ENCODE data around the gene BBS10. TPM values are rescaled to one million over a fixed set of nuclear protein-coding genes. Genes with fewer than 3 reads are reported as not detected.

Gene BBS10
- total RNA-seq, 4 donors from 2014 or later: 7.8 to 14.0 (median 9.6) TPM

DNA sequence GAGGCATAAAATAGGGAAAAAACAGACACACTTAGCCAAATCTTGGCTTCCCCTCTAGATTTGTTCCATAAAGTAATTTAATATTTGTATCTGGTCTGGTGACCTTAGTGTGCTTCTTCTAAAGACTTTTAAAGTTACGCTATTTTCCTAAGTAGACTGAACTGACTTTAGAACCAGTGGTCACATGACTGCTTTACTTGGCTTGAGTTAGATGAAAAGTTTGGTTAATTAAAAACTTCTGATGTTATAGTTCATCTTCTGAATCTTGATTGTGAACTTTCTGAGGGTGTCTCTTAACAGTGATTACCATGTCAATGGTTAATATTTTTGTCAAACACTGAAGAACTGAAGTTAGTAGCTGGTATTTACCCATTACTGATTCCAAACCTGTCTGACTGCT lies 2.6 kb downstream of the BBS10 start:
- TF ChIP-seq, protein P1, sequence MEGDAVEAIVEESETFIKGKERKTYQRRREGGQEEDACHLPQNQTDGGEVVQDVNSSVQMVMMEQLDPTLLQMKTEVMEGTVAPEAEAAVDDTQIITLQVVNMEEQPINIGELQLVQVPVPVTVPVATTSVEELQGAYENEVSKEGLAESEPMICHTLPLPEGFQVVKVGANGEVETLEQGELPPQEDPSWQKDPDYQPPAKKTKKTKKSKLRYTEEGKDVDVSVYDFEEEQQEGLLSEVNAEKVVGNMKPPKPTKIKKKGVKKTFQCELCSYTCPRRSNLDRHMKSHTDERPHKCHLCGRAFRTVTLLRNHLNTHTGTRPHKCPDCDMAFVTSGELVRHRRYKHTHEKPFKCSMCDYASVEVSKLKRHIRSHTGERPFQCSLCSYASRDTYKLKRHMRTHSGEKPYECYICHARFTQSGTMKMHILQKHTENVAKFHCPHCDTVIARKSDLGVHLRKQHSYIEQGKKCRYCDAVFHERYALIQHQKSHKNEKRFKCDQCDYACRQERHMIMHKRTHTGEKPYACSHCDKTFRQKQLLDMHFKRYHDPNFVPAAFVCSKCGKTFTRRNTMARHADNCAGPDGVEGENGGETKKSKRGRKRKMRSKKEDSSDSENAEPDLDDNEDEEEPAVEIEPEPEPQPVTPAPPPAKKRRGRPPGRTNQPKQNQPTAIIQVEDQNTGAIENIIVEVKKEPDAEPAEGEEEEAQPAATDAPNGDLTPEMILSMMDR (IDR thresholded peaks at IDR 0.05): no peak
- no peak for TF ChIP-seq POLR2A (IDR thresholded peaks at IDR 0.05)
- DNase-seq (ENCODE audit: low spot score in 2 of 2): no peak
- intact Hi-C loops (cut with DNase I; ENCODE audit: low total_unique reads): no loop called here
- no peak overlapping the region for H3K4me3 ChIP-seq (ENCODE audit: low read depth, poor library complexity, severe bottlenecking)
- 73 to 80% methylated on average over 1 of the region's 1 CpG for WGBS, 2 donors

DNA sequence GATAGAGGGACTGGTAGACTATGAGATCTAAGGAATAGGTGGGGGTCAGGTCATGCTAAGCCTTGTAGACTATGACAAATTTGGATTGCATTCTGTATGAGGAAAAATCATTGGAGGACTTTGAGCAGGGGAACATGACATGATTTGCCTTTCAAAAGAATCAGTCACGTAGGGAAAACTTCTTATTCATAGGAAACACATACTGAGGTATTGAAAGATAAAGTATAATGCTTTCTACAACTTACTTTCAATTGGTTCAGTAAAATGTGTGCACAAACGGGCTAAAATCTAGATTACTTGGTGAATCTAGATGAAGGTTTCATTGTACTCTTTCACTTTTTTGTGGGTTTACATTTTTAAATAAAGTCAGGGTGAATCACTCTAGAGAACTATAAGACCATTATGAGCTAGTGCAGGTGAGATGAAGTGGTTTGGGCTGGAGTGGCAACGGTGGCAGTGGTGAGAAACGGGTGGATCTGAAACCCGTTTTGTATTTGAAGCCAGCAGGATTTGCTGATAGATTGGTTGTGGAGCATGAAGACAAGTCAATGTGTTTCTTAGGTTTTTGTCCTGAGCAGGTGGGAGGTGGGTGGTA lies 6.7 kb downstream of the BBS10 start:
- WGBS, 2 donors: 76% methylated on average over 5 of the region's 5 CpGs
- no peak overlapping the region for H3K4me3 ChIP-seq (ENCODE audit: low read depth, poor library complexity, severe bottlenecking)
- TF ChIP-seq, protein P1 (IDR thresholded peaks at IDR 0.05): no peak
- no peak for TF ChIP-seq POLR2A (IDR thresholded peaks at IDR 0.05)
- DNase-seq (ENCODE audit: low spot score in 2 of 2): no peak
- intact Hi-C loops (cut with DNase I; ENCODE audit: low total_unique reads): no loop called here

DNA sequence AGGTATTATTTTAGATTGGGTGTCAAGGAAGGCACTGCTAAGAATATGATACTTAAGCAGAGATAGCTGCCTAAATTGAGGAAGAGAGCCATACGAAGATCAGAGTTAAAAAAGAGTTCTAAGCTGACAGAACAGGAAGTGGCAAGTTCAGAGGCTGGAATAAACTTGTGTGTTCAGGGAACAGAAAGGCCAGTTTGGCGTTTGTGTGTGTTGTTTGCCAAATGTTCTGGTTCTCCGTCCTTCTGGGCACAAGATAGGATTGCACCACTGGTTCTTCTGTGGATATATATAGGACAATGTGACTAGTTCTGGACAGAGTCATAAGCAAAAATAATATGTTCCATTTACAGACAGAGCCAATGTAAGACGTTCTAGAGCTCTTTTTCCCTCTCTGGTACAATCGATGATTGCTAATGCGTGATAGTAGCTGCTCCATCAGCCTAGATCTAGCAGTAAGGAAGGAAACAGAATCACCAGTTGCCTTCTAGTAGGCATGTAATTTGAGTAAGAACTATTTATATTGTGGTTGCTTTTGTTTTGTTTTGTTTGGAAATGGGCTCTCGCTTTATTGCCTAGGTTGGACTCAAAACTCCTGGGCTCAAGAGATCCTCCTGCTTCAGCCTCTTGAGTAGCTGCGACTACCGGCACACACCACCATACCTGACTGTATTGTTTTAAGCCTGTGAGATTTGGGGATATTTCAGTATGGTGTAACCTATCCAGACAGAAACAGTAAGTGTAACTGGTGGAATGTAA lies 7.4 kb downstream of the BBS10 start:
- no peak for DNase-seq (ENCODE audit: low spot score in 2 of 2)
- intact Hi-C loops (cut with DNase I; ENCODE audit: low total_unique reads): no loop called here
- H3K4me3 ChIP-seq (ENCODE audit: low read depth, poor library complexity, severe bottlenecking): no peak overlapping the region
- 80% methylated on average over 9 of the region's 9 CpGs for WGBS, 2 donors
- no peak for TF ChIP-seq POLR2A (IDR thresholded peaks at IDR 0.05)
- TF ChIP-seq, protein P1 (IDR thresholded peaks at IDR 0.05): no peak

DNA sequence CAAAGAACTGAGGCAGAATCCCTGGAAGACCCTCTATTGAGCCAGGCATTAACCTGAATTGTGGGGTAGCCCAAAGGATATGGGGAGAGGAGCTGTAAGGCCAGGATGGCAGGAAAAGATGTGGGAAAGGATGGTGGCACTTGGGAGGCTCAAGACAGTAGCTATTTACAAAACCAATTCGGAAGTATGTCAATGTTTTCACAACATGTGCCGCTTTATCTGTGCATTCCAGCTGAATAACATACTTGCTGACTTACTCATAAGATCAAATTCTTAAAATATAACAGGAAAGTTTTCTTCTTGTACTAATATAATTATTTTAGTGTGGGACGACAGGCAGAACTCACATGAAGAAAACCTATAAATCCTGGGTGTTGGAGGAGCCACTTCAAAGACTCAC lies 10.6 kb downstream of the BBS10 start:
- H3K4me3 ChIP-seq (ENCODE audit: low read depth, poor library complexity, severe bottlenecking): no peak overlapping the region
- 74 to 76% methylated on average over 3 of the region's 3 CpGs for WGBS, 2 donors
- DNase-seq (ENCODE audit: low spot score in 2 of 2): no peak
- intact Hi-C loops (cut with DNase I; ENCODE audit: low total_unique reads): no loop called here
- TF ChIP-seq, protein P1 (IDR thresholded peaks at IDR 0.05): no peak
- TF ChIP-seq POLR2A (IDR thresholded peaks at IDR 0.05): no peak

DNA sequence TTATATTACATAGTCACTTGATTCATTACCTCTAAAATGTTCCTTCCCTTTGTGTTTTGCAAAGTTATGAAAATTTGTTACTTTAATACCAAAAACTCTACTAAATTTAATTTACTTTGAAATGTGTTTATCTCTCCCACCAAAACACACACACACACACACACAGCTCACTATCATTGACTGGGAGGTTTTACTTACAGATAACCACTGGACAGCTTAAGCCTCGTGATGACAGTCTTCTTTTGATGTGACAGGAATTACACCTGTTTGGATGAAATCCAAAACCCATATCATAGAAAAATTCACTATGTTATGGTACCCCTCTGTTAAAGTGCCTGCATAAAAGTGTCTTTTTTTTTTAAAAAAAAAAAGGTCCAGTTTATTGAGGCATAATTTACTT lies 15.6 kb downstream of the BBS10 start:
- H3K4me3 ChIP-seq (ENCODE audit: low read depth, poor library complexity, severe bottlenecking): no peak overlapping the region
- 28 to 31% methylated on average over 1 of the region's 1 CpG for WGBS, 2 donors
- no peak for DNase-seq (ENCODE audit: low spot score in 2 of 2)
- intact Hi-C loops (cut with DNase I; ENCODE audit: low total_unique reads): no loop called here
- TF ChIP-seq POLR2A (IDR thresholded peaks at IDR 0.05): no peak
- TF ChIP-seq, protein P1 (IDR thresholded peaks at IDR 0.05): no peak
